Activated CD8-positive, alpha-beta T cell treated with anti-CD3 and anti-CD28 coated beads for 36 hours (primary cell): ENCODE measurements around the gene PABPN1L. TPM values are rescaled to one million over a fixed set of nuclear protein-coding genes. Genes with fewer than 3 reads are reported as not detected.
A peak's percentile ranks its signal among the peaks of the same experiment; 100 is the strongest.

Experiments used
- ATAC-seq: fragments of 200-7000 bp; cut with Tn5 transposase; one replicate; pipeline ENCODE4 v1.10.0; 2021; ENCODE audit warnings: mild to moderate bottlenecking, moderate library complexity
- CTCF ChIA-PET: fragments of 350-600 bp; sonication (Branson Sonifier 250); formaldehyde crosslinking; loops from one replicate; lab custom pipeline; 2021; ENCODE audit warnings: antibody characterized with exemption; lab: Charles Lee
- POLR2A ChIA-PET: fragments of 350-600 bp; sonication (Branson Sonifier 250); formaldehyde crosslinking; loops from one replicate; lab custom pipeline; 2021; ENCODE audit warnings: antibody characterized with exemption; lab: Charles Lee
- DNase-seq: peaks from one replicate; pipeline ENCODE4 v3.0.0-alpha.2; 2020
- H3K27ac Mint-ChIP-seq: one replicate; pipeline ENCODE4 v1.8.0; 2021; ENCODE audit warnings: mild to moderate bottlenecking, mixed read lengths
- H3K27me3 Mint-ChIP-seq: one replicate; pipeline ENCODE4 v1.8.0; 2021; ENCODE audit warnings: mixed read lengths
- H3K36me3 Mint-ChIP-seq: one replicate; pipeline ENCODE4 v1.8.0; 2021; ENCODE audit warnings: low read depth, mixed read lengths
- H3K4me1 Mint-ChIP-seq: one replicate; pipeline ENCODE4 v1.8.0; 2021; ENCODE audit warnings: low read depth, mixed read lengths
- H3K4me3 Mint-ChIP-seq: one replicate; pipeline ENCODE4 v1.8.0; 2021; ENCODE audit warnings: mild to moderate bottlenecking, moderate library complexity, mixed read lengths
- H3K9me3 Mint-ChIP-seq: one replicate; pipeline ENCODE4 v1.8.0; 2021; ENCODE audit warnings: mixed read lengths
- intact Hi-C: fragments of 100-400 bp; cut with micrococcal nuclease; formaldehyde crosslinking; loops from one replicate; pipeline ENCODE4 v1.10.0; 2022
- total RNA-seq, 2 experiments: library from RNA; stranded (reverse); gene quantifications; one replicate each; pipeline ENCODE4 v1.2.3, GENCODE V29; 2021
- TF ChIP-seq, protein P1 (sequence below): fragments of 200-600 bp; IDR thresholded peaks from one replicate; pipeline ENCODE4 v1.8.0; 2022; ENCODE audit warnings: antibody characterized with exemption, mild to moderate bottlenecking

The PABPN1L gene
- total RNA-seq, 2 experiments from 2014 or later: not detected

GRCh38 chr16:88872650-88873331 is 6.3 kb upstream of the PABPN1L start:
- no peak for DNase-seq
- intact Hi-C loops: no loop called here
- POLR2A ChIA-PET: no interaction called here
- CTCF ChIA-PET: no interaction called here
- H3K36me3 Mint-ChIP-seq: no peaks in the 10 kb centered on the region
- no peak overlapping the region for H3K27ac Mint-ChIP-seq
- H3K4me1 Mint-ChIP-seq: peaks cover 4% of the 10 kb centered on the region
- no peak for ATAC-seq
- H3K9me3 Mint-ChIP-seq: no peaks in the 10 kb centered on the region
- TF ChIP-seq, protein P1, sequence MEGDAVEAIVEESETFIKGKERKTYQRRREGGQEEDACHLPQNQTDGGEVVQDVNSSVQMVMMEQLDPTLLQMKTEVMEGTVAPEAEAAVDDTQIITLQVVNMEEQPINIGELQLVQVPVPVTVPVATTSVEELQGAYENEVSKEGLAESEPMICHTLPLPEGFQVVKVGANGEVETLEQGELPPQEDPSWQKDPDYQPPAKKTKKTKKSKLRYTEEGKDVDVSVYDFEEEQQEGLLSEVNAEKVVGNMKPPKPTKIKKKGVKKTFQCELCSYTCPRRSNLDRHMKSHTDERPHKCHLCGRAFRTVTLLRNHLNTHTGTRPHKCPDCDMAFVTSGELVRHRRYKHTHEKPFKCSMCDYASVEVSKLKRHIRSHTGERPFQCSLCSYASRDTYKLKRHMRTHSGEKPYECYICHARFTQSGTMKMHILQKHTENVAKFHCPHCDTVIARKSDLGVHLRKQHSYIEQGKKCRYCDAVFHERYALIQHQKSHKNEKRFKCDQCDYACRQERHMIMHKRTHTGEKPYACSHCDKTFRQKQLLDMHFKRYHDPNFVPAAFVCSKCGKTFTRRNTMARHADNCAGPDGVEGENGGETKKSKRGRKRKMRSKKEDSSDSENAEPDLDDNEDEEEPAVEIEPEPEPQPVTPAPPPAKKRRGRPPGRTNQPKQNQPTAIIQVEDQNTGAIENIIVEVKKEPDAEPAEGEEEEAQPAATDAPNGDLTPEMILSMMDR: no peak
- no peak overlapping the region for H3K4me3 Mint-ChIP-seq
- peaks cover 10% of the 10 kb centered on the region for H3K27me3 Mint-ChIP-seq

DNA sequence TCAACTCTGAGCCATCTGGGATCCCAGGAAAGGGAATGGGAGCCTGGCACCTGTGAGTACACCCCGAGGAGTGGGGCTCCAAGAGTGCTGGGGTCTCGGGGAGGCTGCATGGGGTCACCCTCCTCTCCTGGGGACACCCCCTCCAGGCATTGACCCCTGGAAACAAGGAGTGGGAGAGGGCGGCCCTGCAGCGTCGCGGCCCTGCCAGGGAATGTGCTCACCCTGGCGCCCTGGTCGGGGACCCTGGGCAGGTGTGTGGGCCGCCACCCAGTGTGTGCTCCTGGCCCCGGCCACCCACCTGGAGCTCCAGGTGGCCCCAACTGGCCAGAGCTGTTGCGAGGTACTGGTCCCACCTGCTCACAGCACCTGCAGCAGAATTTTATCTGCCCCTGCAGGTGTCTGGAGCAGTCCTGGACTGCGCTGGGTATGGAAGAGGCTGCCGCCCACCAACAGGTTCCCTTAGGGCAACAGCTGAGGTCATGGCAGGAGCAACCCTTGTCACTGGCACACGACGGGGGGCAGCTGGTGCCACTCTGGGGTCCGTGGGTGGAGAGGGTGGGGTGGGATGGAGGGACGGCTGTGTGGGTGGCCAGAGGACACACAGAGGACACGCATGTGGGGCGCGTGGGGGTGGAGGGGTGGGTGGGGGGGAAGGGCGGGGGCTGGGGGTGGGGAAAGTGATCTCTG is 5.4 kb upstream of the PABPN1L start:
- H3K9me3 Mint-ChIP-seq: no peaks in the 10 kb centered on the region
- intact Hi-C loops: no loop called here
- peaks cover 10% of the 10 kb centered on the region for H3K27me3 Mint-ChIP-seq
- TF ChIP-seq, protein P1: no peak
- ChIA-PET CTCF (no interaction called here), POLR2A (no interaction called here)
- H3K4me1 Mint-ChIP-seq: peaks cover 4% of the 10 kb centered on the region
- no peak overlapping the region for H3K4me3 Mint-ChIP-seq
- no peak overlapping the region for H3K27ac Mint-ChIP-seq
- ATAC-seq (no peak), DNase-seq (no peak)
- H3K36me3 Mint-ChIP-seq: no peaks in the 10 kb centered on the region

DNA sequence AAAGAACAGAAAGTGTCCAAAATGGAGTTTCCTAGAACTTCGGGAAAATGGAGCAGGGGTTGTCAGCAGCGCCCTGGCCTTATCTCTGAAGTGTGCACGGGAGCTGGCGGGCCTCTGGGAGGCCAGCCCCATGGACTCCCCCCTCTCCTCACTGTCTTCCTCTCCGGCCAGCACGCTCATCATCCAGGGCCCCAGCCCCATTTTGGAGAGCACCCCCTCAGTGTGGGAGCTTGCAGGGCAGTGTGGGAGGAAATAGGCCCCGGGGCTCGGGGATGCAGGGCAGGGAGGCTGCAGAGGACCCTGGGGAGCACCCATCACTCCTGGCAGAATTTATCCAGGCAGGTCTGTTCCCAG is 4.9 kb upstream of the PABPN1L start:
- no peak overlapping the region for H3K4me3 Mint-ChIP-seq
- CTCF ChIA-PET: no interaction called here
- H3K27me3 Mint-ChIP-seq: peaks cover 10% of the 10 kb centered on the region
- no peaks in the 10 kb centered on the region for H3K9me3 Mint-ChIP-seq
- peaks cover 4% of the 10 kb centered on the region for H3K4me1 Mint-ChIP-seq
- no peak for ATAC-seq
- intact Hi-C loops: no loop called here
- H3K27ac Mint-ChIP-seq: no peak overlapping the region
- no peak for DNase-seq
- H3K36me3 Mint-ChIP-seq: no peaks in the 10 kb centered on the region
- POLR2A ChIA-PET: no interaction called here
- TF ChIP-seq, protein P1: no peak

GRCh38 chr16:88870608-88871348 is 4.3 kb upstream of the PABPN1L start:
- ChIA-PET POLR2A (no interaction called here), CTCF (no interaction called here)
- H3K27ac Mint-ChIP-seq: no peak overlapping the region
- TF ChIP-seq, protein P1: no peak
- intact Hi-C loops: no loop called here
- H3K9me3 Mint-ChIP-seq: no peaks in the 10 kb centered on the region
- H3K36me3 Mint-ChIP-seq: no peaks in the 10 kb centered on the region
- H3K27me3 Mint-ChIP-seq: peaks cover 10% of the 10 kb centered on the region
- DNase-seq: no peak
- ATAC-seq: peak; percentile 49
- peaks cover 4% of the 10 kb centered on the region for H3K4me1 Mint-ChIP-seq
- H3K4me3 Mint-ChIP-seq: no peak overlapping the region

DNA sequence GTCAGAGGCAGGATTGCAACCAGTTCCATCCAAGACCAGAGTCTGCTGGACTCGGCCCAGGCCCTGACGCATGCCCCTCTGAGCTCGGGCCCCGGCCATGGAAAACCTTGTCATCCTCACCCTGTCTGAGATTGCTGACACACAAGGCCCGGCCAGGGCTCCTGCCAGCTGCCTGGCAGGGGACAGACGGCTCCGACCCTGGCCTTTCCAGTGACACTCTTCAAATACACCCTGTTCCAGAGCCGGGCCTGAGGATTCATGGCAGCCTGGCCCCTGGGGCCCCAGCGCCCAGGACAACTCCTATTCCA is 3.2 kb upstream of the PABPN1L start:
- Mint-ChIP-seq H3K36me3 (no peaks in the 10 kb centered on the region), H3K27me3 (peaks cover 10% of the 10 kb centered on the region), H3K27ac (no peak overlapping the region), H3K9me3 (no peaks in the 10 kb centered on the region), H3K4me3 (no peak overlapping the region), H3K4me1 (peaks cover 4% of the 10 kb centered on the region)
- DNase-seq (no peak), ATAC-seq (no peak)
- CTCF ChIA-PET: no interaction called here
- TF ChIP-seq, protein P1: no peak
- POLR2A ChIA-PET: no interaction called here
- intact Hi-C loops: no loop called here
